ENCODE measurements around the gene PLBD2. TPM values are rescaled to one million over a fixed set of nuclear protein-coding genes. Genes with fewer than 3 reads are reported as not detected.

The PLBD2 gene
- total RNA-seq, 2 donors from 2014 or later = 54.1 to 104 TPM

DNA sequence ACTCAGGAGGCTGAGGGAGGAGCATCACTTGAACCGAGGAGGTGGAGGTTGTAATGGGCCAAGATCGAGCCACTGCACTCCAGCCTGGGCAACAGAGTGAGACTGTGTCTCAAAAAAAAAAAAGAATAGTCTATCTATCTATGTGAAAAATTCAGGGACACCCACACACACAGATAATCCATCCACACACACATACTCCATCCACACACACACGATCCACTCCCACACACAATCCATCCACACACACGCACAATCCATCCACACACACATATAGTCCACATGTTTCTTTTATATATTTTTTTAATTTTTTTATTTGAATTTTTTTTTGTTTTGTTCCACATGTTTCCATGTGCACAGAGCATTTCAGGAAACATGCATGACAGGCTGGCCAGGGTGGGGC, 42.0 kb downstream of the PLBD2 start:
- TF ChIP-seq, protein P1, sequence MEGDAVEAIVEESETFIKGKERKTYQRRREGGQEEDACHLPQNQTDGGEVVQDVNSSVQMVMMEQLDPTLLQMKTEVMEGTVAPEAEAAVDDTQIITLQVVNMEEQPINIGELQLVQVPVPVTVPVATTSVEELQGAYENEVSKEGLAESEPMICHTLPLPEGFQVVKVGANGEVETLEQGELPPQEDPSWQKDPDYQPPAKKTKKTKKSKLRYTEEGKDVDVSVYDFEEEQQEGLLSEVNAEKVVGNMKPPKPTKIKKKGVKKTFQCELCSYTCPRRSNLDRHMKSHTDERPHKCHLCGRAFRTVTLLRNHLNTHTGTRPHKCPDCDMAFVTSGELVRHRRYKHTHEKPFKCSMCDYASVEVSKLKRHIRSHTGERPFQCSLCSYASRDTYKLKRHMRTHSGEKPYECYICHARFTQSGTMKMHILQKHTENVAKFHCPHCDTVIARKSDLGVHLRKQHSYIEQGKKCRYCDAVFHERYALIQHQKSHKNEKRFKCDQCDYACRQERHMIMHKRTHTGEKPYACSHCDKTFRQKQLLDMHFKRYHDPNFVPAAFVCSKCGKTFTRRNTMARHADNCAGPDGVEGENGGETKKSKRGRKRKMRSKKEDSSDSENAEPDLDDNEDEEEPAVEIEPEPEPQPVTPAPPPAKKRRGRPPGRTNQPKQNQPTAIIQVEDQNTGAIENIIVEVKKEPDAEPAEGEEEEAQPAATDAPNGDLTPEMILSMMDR (IDR thresholded peaks at IDR 0.05) = no peak
- no peak overlapping the region for H3K4me3 ChIP-seq
- H3K36me3 ChIP-seq = no peaks in the 10 kb centered on the region
- H3K4me1 ChIP-seq (ENCODE audit: control insufficient read depth in 1 of 2, low read depth in 2 of 2) = no peaks in the 10 kb centered on the region
- H3K27ac ChIP-seq = no peak overlapping the region
- no peaks in the 10 kb centered on the region for H3K27me3 ChIP-seq (replicated peaks; ENCODE audit: insufficient read depth)
- no peak for DNase-seq (ENCODE audit: low spot score)
- H3K9me3 ChIP-seq = no peaks in the 10 kb centered on the region
- no peak for ATAC-seq (ENCODE audit: insufficient number of reproducible peaks, low FRiP score, low read depth)

- Histone ChIP-seq H3K27ac (no peak overlapping the region), H3K27me3 (replicated peaks; ENCODE audit: insufficient read depth) (no peaks in the 10 kb centered on the region), H3K36me3 (no peaks in the 10 kb centered on the region), H3K4me1 (ENCODE audit: control insufficient read depth in 1 of 2, low read depth in 2 of 2) (no peaks in the 10 kb centered on the region), H3K4me3 (no peak overlapping the region), H3K9me3 (no peaks in the 10 kb centered on the region)
- ATAC-seq (ENCODE audit: insufficient number of reproducible peaks, low FRiP score, low read depth) = no peak
- DNase-seq (ENCODE audit: low spot score) = no peak
- TF ChIP-seq, protein P1 (IDR thresholded peaks at IDR 0.05) = no peak
Observed at GRCh38 chr12:113401066-113402000, 42.9 kb downstream of the PLBD2 start.

DNA sequence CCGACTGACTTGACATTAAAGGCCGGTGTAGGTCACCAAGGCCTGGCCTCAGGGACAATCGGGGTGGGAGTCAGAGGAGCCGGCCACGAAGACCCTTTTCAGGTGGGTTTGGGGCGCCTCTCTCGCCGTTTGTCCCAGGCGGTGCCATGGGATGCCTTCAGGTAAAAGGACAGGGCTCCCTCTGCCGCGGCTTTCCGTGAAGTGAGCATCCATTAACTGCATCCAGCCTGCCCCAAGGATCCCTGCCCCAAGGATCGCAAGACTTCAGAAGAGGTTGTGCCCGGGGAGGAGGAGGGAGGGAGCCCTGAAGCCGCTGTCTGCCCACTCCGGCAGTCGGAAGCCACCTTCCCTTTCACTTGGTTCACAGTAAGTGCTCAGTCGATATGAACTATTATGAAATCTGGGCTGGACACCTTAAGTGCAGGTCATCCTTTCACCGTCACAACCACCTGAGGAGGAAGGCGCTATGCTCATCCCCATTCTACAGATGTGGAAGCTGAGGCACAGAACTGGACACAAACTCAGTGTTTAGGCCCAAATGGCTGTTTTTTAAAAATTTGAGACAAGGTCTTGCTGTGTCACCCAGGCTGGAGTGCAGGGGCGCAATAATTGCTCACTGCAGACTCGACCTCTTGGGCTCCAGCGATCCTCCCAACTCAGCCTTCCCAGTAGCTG, 44.3 kb downstream of the PLBD2 start:
- ATAC-seq (ENCODE audit: insufficient number of reproducible peaks, low FRiP score, low read depth) (no peak), DNase-seq (ENCODE audit: low spot score) (no peak)
- H3K4me3 ChIP-seq = no peak overlapping the region
- no peaks in the 10 kb centered on the region for H3K9me3 ChIP-seq
- H3K4me1 ChIP-seq (ENCODE audit: control insufficient read depth in 1 of 2, low read depth in 2 of 2) = peaks cover 0 to 4% of the 10 kb centered on the region in 2 donors
- H3K27ac ChIP-seq = no peak overlapping the region
- H3K27me3 ChIP-seq (replicated peaks; ENCODE audit: insufficient read depth) = no peaks in the 10 kb centered on the region
- TF ChIP-seq, protein P1 (IDR thresholded peaks at IDR 0.05) = no peak
- no peaks in the 10 kb centered on the region for H3K36me3 ChIP-seq

- no peaks in the 10 kb centered on the region for H3K27me3 ChIP-seq (replicated peaks; ENCODE audit: insufficient read depth)
- H3K9me3 ChIP-seq = no peaks in the 10 kb centered on the region
- ATAC-seq (ENCODE audit: insufficient number of reproducible peaks, low FRiP score, low read depth) (no peak), DNase-seq (ENCODE audit: low spot score) (no peak)
- TF ChIP-seq, protein P1 (IDR thresholded peaks at IDR 0.05) = no peak
- H3K4me1 ChIP-seq (ENCODE audit: control insufficient read depth in 1 of 2, low read depth in 2 of 2) = peaks cover 0 to 12% of the 10 kb centered on the region in 2 donors
- no peaks in the 10 kb centered on the region for H3K36me3 ChIP-seq
- H3K27ac ChIP-seq = no peak within 1 kb of the TSS
- peak within 1 kb of the TSS; percentile 32 for H3K4me3 ChIP-seq
Observed at GRCh38 chr12:113403435-113404415, 45.3 kb downstream of the PLBD2 start, which contains the start of gene SDS. SDS (minus strand) TSS chr12:113403887; CDS start chr12:113399708, 4,179 bp downstream.

Data from thoracic aorta (tissue), 2 donors.